ENCODE measurements around the gene ZNF467.
A peak's percentile ranks its signal among the peaks of the same experiment; 100 is the strongest.

The ZNF467 gene

DNA sequence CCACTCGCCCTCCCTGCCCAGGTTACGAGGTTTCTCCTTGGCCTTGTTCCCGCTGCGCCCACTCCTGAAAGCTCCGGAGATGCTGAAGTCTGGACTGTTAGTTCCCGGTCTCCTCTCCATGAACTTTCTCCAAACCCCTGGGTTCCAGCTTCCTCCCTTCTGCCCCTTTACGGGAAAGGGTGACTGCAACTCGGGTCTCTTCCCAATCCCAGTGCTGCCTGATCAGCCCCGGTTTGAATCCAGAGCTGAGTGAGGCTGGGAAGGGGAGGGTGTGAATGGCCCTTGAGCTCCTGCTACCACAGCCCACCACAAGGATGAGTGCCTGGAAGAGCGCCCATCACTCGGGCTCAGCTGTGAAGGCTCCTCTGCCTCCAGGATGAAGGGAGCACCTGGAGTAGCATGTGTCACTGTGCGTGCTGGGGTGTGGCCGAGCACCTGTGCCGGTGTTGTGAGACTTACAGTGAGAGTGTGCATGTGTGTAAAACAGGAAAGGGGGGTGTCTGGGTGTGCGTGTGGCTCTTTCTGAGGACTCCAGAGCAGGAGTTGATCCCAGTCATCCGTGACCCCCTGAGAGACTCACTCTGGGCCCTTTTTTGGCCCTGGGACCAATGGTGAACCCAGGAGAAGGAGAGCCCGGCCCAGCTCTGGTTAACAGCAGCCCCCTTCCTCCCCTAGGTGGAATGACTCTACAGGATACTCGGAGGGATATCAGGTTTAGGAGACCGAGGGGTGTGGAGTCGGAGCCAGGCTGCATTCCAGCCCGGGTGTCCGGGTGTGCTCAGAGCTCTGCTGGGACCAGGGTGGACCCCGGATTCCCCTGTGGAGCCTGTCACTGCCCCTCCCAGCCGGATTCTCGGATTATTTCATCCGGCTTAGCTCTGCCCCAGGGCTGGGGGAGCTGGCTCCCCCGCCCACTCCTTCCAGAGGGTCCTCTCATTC, 1.1 kb upstream of the ZNF467 start:
- DNase-seq, result peak in 4 of 10 donors; percentile 9 to 75 (median 46)

DNA sequence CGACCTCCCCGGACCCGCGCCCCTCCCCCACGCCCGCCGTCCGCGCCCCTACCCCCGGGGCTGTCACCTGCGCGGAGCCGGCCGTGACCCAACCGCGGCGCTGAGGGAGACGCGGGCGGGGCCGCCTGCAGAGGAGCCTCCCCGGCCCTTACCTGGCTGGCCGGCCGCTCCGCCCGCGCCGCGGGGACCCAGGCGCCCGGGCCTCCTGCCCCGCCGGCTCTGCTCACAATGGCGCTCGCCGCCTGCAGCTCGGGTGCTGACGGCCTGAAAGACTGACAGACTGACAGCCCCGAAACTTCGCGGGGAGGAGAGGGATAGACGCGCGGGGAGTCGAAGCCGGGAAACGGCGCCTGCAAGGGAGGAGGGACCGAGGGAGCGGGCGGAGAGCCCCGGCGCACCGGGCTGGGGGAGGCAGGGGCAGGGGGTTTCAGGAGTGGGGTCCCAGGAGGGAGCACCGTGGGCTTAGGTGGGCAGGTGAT, 393 bp downstream of the ZNF467 start:
- intact Hi-C loops (cut with DNase I), result no loop called here
- peak in 2 of 10 donors; percentile 81 to 90 for DNase-seq

More for the DNA sequence above, 1.1 kb upstream of the ZNF467 start:
- intact Hi-C loops (cut with DNase I), result no loop called here

DNA sequence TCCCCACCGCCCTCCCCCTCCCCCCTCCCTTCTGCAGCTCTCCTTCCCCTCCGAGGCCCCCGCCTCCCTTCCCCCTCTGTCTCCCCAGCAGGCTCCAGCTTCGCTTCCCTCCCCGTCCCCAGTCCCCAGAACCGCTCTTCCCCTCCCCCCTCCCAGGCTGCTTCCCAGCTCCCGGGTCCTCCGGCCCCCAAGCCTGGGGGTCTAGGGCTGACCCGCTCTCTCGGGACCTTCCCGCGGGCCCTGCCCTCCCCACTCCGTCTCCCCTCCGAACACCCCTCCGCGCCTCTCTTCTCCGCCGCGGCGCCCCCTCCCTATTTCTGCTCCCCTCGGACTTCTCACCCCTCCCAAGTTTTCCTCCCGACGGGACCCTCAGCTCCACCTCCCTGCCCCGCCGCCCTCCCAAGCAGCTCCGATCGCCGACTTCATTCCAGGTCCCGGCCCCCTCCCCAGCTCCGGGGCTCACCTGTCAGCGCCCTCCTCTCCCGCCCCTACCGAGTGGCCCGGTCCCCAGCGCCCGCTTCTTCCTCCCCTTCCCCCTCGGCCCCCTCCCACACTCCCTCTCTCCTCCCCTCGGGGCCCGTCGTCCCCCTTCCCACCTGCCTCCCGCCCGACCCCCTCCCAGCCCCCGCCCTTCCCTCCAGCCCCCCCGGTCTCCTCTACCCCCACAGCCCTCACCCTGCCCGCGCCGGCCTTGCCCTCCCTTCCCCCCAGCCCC, 990 bp downstream of the ZNF467 start:
- intact Hi-C loops (cut with DNase I), result no loop called here
- peak in 3 of 10 donors; percentile 38 to 86 (median 78) for DNase-seq

DNA sequence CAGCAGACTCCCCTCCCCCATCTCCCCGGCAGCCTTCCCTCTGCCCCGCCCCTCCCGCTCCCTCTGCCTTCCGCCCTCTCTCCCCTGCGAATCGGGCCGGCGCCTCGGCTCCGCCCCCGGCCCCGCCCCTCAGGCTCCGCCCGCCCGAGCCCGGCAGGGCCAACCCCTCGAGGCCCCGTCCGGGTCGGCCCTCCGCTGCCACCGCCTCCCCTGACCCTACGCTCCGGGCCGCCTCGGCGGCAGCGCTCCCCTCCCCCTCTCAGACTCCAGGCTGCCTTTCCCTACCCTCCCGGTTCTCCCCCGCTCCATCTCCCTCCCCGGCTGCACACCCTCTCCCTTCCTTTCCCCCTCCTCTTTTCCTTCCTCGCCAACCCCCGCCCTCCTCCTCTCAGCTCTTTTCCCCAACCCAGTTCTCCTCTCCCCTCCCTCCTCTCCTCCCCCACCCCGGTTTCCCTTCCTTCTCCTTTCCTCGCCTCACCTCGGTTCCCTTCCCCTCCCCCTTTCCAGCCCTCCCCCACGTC, 1.6 kb downstream of the ZNF467 start:
- peak; percentile 69 to 98 (median 82) for DNase-seq
- intact Hi-C loops (cut with DNase I), result no loop called here

DNA sequence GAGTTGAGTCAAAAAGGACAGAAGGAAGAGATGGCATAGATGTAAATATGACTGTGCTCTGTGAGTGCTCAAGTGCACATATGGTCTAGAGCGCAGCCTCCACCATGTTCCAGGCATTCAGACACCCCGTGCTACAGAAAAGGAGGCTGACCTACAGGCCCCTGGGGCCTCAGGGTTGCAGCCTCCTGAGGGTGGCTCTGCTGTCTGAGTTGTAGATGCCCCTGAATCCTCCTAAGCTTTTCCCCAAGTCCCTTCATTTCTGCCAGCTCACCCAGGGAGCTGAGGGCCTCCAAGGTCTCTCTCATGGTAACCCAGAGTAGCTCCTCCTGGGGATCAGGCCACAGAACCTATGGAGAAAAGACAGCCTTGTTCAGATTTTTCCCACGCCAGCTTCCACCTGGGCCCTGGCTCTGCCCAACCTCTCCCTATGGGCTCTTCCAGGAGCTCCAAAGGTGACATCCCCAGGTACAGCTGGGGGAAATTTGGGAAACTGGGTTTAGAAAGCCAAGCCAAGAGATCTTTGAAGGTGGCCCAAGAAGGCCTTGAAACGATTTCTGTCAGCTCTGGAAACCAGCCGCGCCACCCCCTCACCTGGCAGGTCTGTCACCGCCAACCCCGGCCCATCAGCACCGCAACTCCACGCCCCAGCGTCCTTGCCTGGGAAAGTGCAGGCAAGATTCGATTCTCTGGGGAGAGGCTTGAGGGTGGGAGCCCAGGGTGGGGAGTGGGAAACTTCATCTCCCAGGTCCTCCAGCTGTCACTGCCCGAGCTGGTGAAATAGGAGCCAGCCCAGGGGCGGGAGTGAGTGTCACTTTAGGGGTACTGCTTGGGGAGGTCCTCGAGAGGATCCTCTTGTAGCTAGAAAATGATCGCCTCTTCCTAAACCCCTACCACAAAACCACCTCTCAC, 2.4 kb downstream of the ZNF467 start:
- DNase-seq, result peak in 1 of 10 donors; percentile 80
- intact Hi-C loops (cut with DNase I), result no loop called here

DNA sequence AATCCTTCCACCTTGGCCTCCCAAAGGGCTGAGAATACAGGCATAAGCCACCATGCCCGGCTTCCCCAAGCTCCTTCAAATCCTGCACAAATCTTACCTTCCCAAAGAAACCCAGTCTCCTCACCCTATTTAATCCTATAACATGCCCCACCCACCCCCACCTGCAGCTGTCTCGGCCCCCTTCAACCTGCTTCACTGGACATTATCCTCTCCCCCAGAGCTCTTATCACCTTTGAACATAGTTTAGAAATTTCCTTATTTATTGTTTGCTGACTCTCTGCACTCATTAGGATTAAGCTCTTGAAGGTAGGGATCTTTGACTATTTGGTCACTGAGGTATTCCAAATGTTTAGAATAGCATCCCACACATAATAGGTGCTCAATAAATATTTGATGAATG, 3.5 kb downstream of the ZNF467 start:
- DNase-seq, result no peak
- intact Hi-C loops (cut with DNase I), result no loop called here

DNA sequence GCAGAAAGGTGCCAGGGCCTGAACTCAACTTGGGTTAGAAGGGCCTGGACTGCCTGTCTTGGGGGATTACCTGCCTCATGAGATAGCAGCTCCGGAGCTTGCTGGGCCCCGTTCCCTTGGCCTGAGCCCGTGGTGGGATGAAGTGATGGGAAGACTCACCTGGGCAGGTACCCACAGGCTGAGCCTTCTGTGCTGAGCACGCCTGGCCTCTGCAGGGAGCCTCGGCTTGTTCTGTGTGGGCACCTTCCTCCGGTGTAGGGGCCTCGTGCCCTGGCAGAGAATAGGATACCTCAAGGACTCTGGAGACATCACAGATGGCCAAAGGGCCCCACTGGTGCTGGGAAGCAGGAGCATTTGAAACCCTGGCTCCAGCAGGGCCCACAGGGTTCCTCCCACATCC, 4.5 kb downstream of the ZNF467 start:
- peak in 1 of 10 donors; percentile 77 for DNase-seq

DNA sequence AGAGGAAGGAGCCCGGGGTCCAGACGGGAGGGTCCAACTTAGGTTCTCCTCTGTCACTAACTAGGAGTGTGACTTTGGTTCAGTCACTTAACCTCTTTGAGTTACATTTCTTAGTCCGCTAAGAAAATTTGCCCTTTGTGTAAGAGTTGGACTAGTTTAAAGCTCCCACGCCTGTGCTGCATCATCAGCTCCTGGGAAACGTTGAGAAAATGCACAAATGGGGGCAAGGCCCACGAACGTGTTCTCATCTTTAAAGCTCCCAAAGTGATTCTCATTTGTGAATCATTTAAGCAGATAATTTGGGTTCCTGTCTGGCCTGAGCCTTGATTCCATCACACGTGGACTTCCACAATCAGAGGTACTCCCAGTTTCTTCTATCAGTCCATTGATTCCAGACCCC, 6.3 kb downstream of the ZNF467 start:
- intact Hi-C loops (cut with DNase I), result no loop called here

More for the DNA sequence above, 4.5 kb downstream of the ZNF467 start:
- intact Hi-C loops (cut with DNase I), result no loop called here

DNA sequence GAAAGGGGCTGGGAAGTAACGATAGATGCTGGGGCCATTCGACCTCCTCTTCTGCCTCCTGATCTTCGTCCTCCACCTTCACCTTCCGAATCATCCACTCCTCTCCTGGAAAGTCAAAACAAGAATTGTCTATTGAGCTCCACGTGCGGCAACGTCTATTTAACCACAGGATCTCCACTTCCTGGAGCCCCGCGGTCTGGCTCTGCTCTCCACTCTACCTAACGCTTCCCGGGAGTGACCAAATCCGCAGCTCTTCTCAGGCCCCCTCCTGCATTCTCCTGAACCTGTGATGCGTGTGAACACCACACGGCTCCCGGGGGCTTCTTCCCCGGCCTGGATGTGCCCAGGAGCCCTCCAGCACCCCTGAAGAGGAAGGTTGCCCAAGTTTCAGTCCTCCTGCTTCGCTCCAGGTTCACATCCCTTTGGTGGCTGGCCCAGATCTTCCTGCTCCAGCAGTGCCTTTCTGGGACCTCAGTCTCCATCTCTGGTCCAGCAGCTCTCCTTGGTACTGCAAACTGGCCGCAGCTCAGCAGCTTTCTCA, 7.2 kb downstream of the ZNF467 start:
- intact Hi-C loops (cut with DNase I), result no loop called here
- DNase-seq, result peak in 1 of 10 donors; percentile 41

More for the DNA sequence above, 6.3 kb downstream of the ZNF467 start:
- peak in 1 of 10 donors; percentile 31 for DNase-seq

DNA sequence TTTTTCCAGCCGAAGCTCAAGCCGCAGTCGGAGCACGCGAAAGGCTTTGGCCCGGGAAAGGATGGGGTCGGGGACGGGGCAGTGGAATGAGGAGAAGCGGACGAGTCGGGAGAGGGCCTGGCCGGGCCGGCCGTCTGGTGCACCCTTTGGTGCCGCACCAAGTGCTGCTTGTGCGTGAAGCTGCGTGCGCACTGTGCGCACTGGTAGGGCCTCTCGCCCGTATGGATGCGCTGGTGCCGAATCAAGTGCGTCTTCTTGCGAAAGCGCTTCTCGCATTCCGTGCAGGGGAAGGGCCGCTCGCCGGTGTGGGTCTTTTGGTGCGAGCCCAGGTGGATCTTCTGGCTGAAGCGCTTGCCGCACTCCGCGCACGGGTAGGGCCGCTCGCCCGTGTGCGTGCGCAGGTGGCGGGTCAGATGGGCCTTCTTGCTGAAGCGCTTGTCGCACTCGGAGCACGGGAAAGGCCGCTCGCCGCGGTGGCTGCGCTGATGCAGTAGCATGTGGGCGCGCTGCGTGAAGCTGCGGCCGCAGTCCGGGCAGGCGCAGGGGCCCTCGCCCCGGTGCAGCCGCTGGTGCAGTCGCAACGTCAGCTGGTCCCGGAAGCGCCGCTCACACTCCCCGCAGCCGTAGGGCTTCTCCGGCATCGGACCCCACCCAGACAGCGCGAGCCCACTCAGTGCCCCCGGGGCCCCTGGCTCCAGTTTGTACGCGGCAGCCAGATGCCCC, 7.8 kb downstream of the ZNF467 start:
- DNase-seq, result peak in 2 of 10 donors; percentile 79 to 87
- intact Hi-C loops (cut with DNase I), result no loop called here

DNA sequence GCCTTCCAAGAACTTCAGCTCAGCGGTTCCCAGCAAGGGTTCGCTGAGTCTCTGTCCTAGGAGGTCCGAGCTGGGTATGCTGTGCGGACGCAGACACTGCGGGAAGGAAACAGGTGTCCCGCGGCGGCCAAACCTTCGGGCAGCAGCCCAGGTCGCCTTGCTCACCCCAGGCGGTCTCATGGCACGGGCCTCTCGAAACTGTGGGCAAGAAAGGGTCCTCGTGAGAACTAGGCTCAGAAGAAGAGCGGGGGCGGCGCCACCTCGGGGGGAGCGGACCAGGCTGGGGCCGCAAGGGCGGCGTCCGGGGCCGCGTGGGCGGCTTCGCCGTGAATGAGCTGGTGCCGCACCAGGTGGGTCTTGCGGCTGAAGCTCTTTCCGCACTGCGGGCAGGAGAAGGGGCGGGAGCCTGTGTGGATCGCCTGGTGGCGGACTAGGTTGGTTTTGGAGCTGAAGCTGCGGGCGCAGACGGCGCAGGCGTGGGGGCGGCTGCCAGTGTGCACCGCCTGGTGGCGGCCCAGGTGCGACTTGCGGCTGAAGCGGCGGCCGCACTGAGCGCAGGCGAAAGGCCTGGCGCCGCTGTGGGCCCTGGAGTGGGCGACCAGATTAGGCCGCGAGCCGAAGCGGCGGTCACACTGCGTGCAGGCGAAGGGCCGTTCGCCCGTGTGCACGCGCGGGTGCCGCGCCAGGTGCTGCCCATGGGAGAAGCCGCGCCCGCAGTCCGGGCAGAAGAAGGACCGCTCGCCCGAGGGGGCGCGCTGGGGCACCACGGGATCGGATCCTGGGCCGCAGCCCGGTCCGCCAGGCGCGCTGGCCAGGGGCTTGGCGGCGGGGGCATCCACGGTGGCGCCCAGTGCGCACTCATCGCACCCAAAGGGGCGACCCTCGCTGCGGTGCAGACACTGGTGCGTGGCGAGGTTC, 8.6 kb downstream of the ZNF467 start:
- DNase-seq, result peak in 2 of 10 donors; percentile 84 to 87
- intact Hi-C loops (cut with DNase I), result no loop called here

DNA sequence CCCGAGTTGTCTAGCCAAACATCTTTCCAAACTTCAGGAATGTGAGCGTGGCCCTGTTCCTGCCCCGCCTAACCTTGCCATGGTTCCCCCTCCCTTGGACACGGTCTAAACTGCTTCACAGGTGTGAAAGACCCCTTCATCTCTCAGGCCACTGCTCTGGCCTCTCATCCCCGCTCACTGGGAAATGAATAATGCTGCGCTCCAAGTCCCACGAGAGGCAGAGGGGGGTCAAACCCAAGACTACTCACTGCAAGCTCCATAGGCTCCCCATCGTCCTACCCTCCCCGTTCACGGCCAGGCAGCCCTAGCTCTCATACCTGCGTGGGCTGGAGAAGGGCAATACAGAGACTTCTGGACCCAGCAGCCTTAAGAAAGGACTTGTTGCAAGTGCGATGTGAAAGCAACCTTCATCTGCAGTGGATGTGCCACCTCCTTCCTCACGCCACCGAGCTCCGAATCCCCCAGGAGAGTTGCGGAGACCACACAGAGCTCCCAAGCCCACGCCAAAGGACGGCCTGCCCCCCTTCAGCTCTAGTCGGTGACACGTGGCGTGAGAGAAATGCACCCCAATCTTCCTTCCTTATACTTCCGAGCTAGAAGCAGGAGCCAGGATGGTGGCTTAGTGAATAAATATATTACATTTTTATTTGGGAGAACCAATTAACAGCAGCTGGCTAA, 9.7 kb downstream of the ZNF467 start:
- DNase-seq, result peak in 1 of 10 donors; percentile 57
- intact Hi-C loops (cut with DNase I), result no loop called here

DNA sequence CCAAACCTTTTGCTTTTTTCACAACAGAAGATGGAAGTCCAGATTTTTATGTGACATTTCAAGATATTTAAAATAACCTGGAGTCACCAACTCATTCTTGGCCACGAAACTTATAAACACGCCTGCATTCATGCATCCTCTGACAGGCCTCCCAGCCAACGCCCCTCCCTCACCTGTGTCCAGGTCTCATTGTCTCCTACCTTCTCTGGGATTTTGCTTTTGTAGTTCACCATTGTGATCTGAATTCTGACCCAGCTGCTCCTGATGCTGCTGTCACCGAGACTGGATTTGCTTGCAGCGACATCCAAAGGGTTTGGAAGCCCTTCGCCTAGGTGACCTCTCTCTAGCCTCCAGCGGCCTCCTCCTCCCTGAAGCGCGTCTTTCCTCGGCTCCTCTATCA, 10.8 kb downstream of the ZNF467 start:
- intact Hi-C loops (cut with DNase I), result no loop called here
- DNase-seq, result peak in 1 of 10 donors; percentile 49

DNA sequence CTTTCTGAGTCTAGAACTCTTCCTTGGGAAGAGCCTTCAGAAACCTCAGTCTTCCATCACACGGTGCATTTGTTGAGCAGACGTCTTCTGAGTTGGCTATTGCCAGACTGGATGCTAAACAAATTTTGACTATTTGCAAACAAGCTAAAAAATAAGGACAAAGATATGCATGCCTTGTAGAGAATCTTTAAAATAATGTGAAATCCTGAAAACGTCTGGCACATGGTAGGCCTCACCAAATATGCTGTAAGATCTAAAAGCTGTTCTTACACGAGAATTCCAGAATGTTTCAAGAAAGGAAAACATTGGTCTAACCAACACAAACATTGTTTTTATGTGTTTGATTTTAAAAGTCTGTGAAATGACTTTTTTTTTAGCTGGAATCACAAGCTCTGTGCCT, 11.3 kb downstream of the ZNF467 start:
- intact Hi-C loops (cut with DNase I), result no loop called here
- no peak for DNase-seq

DNA sequence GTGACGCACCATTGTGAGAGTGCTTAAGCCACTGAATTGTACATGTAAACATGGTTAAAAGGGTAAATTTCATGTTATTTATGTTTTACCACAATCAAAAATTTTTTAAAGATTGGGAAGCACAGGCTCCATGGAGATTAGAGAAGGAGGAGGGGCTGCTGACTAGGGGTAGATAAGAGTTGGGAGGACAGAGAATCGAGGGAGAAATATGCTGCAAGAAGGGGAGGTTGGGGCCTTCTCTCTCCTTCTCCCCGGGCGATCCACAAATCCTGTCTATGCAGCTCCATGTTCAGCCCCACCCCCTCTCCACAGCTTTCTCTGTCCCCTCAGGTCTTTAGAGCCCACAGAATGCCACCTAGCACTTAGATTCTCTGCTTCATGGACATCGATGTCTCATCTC, 12.1 kb downstream of the ZNF467 start:
- peak in 1 of 10 donors; percentile 9 for DNase-seq
- intact Hi-C loops (cut with DNase I), result no loop called here

DNA sequence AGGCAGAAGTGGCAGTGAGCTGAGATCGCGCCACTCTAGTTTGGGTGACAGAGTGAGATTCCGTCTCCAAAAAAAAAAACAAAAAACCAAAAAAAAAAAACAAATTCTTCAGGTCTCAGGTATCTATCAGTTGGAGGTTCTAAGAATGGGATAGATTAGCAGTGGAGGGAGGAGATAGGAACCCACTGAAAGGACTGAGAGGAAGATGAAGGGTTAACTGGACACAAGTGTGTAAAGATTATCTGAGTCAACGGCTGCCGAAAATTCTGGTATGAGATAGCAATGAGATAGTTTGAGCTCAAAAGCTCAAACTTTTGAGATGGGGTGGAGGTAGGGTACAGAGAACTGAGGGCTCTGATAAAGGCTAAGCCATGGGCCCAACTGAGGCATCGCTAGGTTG, 12.8 kb downstream of the ZNF467 start:
- intact Hi-C loops (cut with DNase I), result no loop called here
- no peak for DNase-seq

DNA sequence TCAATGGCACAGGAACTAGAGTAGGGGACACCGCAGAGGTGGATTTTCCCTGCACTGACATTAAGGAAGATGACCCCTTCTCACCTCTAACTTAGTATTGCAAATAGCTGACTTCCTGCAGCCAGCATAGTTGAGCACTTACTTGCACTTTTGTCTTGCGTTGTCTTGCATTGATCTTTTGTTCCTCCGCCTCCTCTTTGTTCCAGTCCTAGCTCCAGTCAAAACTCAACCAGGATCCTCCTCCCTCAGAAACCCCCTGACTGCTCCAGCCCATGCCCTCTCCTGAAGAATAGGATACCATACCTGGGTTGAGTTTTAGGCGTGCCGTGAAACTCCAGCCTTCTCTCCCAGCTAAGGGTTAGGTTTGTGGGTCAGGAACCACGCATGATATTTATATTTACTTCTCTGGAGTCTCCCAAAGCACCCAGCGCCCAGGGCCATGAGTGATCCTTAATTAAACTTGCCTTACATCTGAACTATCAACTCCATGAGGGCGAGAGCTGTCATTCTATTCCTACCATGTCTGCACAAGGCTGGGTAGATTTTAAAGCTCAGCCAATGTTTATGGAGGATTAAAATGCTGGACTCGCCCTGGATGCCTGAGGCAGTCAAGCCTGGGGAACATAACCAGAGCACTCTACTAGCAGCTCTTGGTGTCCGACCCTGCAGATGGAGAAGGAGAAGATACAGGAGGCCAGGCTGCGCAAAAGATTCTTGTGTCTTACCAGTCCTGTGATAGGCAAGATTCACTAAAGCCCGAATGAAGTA, 14.1 kb downstream of the ZNF467 start:
- peak in 1 of 10 donors; percentile 18 for DNase-seq
- intact Hi-C loops (cut with DNase I), result no loop called here
